K562 (cell line): ENCODE measurements around the gene TPCN1. TPM values are rescaled to one million over a fixed set of nuclear protein-coding genes. Genes with fewer than 3 reads are reported as not detected.
A peak's percentile ranks its signal among the peaks of the same experiment; 100 is the strongest.

Experiments used
- ARID2 ChIP-seq: fragments of 450-650 bp; IDR thresholded peaks from 2 replicates; pipeline ENCODE4 v1.6.1; 2017; ENCODE audit warnings: antibody characterized with exemption, mild to moderate bottlenecking
- ARID3B ChIP-seq: fragments of 250-450 bp; sonication (Bioruptor Pico); IDR thresholded peaks from 2 replicates; pipeline ENCODE4 v1.4.0; 2020; ENCODE audit warnings: borderline replicate concordance
- CBX2 ChIP-seq: fragments of 200-600 bp; sonication (generic); IDR thresholded peaks from one replicate; pipeline ENCODE4 v1.6.1; 2012; ENCODE audit warnings: mild to moderate bottlenecking, low read length, inconsistent platforms; ENCODE audit not compliant: insufficient read depth, poor library complexity, severe bottlenecking
- CBX5 ChIP-seq: IDR thresholded peaks from 2 replicates; pipeline ENCODE4 v1.6.1; 2014; ENCODE audit warnings: low read depth, borderline replicate concordance
- CREBBP ChIP-seq: IDR thresholded peaks from one replicate; pipeline ENCODE4 v1.6.1; 2012; ENCODE audit warnings: low read depth, mild to moderate bottlenecking, control low read depth, inconsistent platforms, low read length
- FOXA1 ChIP-seq: fragments of 450-650 bp; IDR thresholded peaks from 2 replicates; pipeline ENCODE4 v1.6.1; 2016; ENCODE audit warnings: mild to moderate bottlenecking, borderline replicate concordance
- FOXM1 ChIP-seq, 2 experiments: fragments of 450-650 bp in 1 of 2; sonication (generic) in 1 of 2; formaldehyde crosslinking in 1 of 2; IDR thresholded peaks; 2 replicates each; pipeline versions ENCODE4 v1.6.1 to v1.9.0; 2017 to 2022; ENCODE audit warnings: low read depth in 2 of 2, mild to moderate bottlenecking in 2 of 2, missing genetic modification reagents in 1 of 2, moderate library complexity in 1 of 2
- HMG20B ChIP-seq: fragments of 250-450 bp; sonication (Bioruptor Pico); IDR thresholded peaks from 2 replicates; pipeline ENCODE4 v1.5.0; 2021; ENCODE audit warnings: mild to moderate bottlenecking
- ILK ChIP-seq: fragments of 450-650 bp; IDR thresholded peaks from 2 replicates; pipeline ENCODE4 v1.6.1; 2016; ENCODE audit warnings: missing genetic modification characterization, low read depth, mild to moderate bottlenecking, missing compliant biosample characterization, moderate library complexity, borderline replicate concordance
- MYNN ChIP-seq, 2 experiments: sonication (generic); formaldehyde crosslinking in 1 of 2; IDR thresholded peaks; 2 replicates each; pipeline versions ENCODE4 v1.5.0 to v1.6.1; 2016 to 2020; ENCODE audit warnings: antibody characterized with exemption in 1 of 2, missing genetic modification reagents in 1 of 2
- RAD21 ChIP-seq, 2 experiments: fragments of 250-450 bp in 1 of 2; fragments of 450-650 bp in 1 of 2; sonication (Bioruptor Pico) in 1 of 2; formaldehyde crosslinking in 1 of 2; IDR thresholded peaks in 1 of 2; conservative IDR thresholded peaks in 1 of 2; 2 replicates each; pipeline versions ENCODE4 v1.4.0 to v1.8.0; 2020 to 2022; ENCODE audit warnings: mild to moderate bottlenecking in 2 of 2, moderate library complexity in 1 of 2
- SREBF2 ChIP-seq: sonication (generic); formaldehyde crosslinking; IDR thresholded peaks from 2 replicates; pipeline ENCODE4 v1.4.0; 2020; ENCODE audit warnings: mild to moderate bottlenecking, missing genetic modification reagents
- SRSF1 ChIP-seq: fragments of 200-400 bp; formaldehyde crosslinking; IDR thresholded peaks from 2 replicates; pipeline ENCODE4 v1.6.1; 2017; ENCODE audit warnings: mild to moderate bottlenecking, low read depth, low read length, moderate library complexity
- ZBTB43 ChIP-seq: sonication (generic); formaldehyde crosslinking; IDR thresholded peaks from 2 replicates; pipeline ENCODE4 v1.8.0; 2023; ENCODE audit warnings: mild to moderate bottlenecking, missing genetic modification reagents
- ZNF133 ChIP-seq: fragments of 250-450 bp; sonication (Bioruptor Pico); IDR thresholded peaks from 2 replicates; pipeline ENCODE4 v1.4.0; 2020; ENCODE audit warnings: mild to moderate bottlenecking
- ZNF282 ChIP-seq: sonication (generic); formaldehyde crosslinking; IDR thresholded peaks from 2 replicates; pipeline ENCODE4 v1.8.1; 2023; ENCODE audit warnings: missing genetic modification reagents
- ZNF384 ChIP-seq: IDR thresholded peaks from 2 replicates; pipeline ENCODE4 v1.6.1; 2012; ENCODE audit warnings: low read depth, low read length, improper control_type of control experiment
- ZNF668 ChIP-seq: fragments of 250-450 bp; sonication (Bioruptor Pico); IDR thresholded peaks from 2 replicates; pipeline ENCODE4 v1.8.0; 2022; ENCODE audit warnings: mild to moderate bottlenecking, inconsistent platforms
- polyA plus RNA-seq, 8 experiments: library from polyadenylated mRNA; depleted of rRNA in 4 of 8; stranded (reverse) in 5 of 8; unstranded in 3 of 8; fragments of >200 nt; fragmentation: Nextera tagmentation in 2 of 8; fragmentation: Illumina TruSeq in 1 of 8; extraction: Ambion mirVana in 2 of 8; extraction: Trizol in 1 of 8; gene quantifications; 2 replicates each; pipeline versions ENCODE4 v1.2.1 to v1.2.3, GENCODE V29; 2011 to 2014; ENCODE audit warnings: inconsistent platforms in 1 of 8, missing spikeins in 1 of 8
- total RNA-seq, 7 experiments: library from RNA; depleted of rRNA in 6 of 7; stranded (reverse); fragments of >200 nt in 6 of 7; fragmentation: Illumina TruSeq in 2 of 7; extraction: Trizol in 2 of 7; gene quantifications; 2 replicates each; pipeline versions ENCODE4 v1.2.1 to v1.2.3, GENCODE V29; 2011 to 2021; ENCODE audit warnings: low replicate concordance in 1 of 7
- TF ChIP-seq, protein P1 (sequence below), 2 experiments: fragments of 450-650 bp in 1 of 2; sonication (generic) in 1 of 2; formaldehyde crosslinking in 1 of 2; IDR thresholded peaks in 1 of 2; conservative IDR thresholded peaks in 1 of 2; 2 replicates each; pipeline versions ENCODE4 v1.6.1 to v1.8.1; 2016 to 2023; ENCODE audit warnings: mild to moderate bottlenecking in 2 of 2, moderate library complexity in 2 of 2, inconsistent platforms in 1 of 2, missing genetic modification reagents in 1 of 2
- TF ChIP-seq, protein P2 (sequence below), 2 experiments: fragments of 150-350 bp in 1 of 2; IDR thresholded peaks; 2 replicates each; pipeline ENCODE4 v1.6.1; 2012 to 2016; ENCODE audit warnings: low read depth in 2 of 2, low read length in 2 of 2, mild to moderate bottlenecking in 1 of 2, moderate library complexity in 1 of 2

The TPCN1 gene
- total and polyA plus RNA-seq, 9 of the 15 experiments (the other 6 are each of a cell fraction or from before 2014, with no cell fraction given) = 0.80 to 23.8 (median 7.4) TPM

DNA sequence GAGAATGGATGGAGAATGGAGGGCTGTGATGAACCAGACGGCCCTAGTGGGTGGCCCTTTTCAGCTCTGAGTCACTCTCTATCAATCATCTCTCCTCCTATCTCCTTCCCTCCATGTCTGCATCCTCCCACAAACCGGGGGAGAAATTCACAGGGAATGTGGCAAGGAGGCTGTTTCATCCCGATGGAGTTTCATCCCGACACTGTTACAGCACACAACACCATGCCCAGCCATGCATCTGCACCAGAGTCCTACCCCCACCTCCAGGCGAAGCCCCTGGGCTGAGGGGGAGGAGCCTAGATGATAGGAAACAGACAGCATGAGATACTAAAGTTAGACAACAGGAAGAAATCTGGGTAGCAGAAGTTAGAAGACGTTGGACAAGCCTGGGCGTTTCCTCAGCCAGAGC lies 92.9 kb downstream of the TPCN1 start (continued):
- TF ChIP-seq, protein P1, sequence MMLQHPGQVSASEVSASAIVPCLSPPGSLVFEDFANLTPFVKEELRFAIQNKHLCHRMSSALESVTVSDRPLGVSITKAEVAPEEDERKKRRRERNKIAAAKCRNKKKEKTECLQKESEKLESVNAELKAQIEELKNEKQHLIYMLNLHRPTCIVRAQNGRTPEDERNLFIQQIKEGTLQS (IDR thresholded peaks at IDR 0.05) = peak; percentile 79
- TF ChIP-seq, protein P1 (CRISPR knock-in tag; conservative IDR thresholded peaks at IDR 0.05) = no peak
- TF ChIP-seq FOXM1 (IDR thresholded peaks at IDR 0.05; ENCODE audit: low read depth) = no peak
- no peak for TF ChIP-seq FOXM1 (CRISPR knock-in tag; IDR thresholded peaks at IDR 0.05; ENCODE audit: low read depth)
- no peak for TF ChIP-seq ZNF384
- no peak for TF ChIP-seq ZNF133 (CRISPR knock-in tag)
- TF ChIP-seq SREBF2 (CRISPR knock-in tag) = no peak
- no peak for TF ChIP-seq HMG20B (CRISPR knock-in tag)
- no peak for TF ChIP-seq ZNF282
- TF ChIP-seq ILK (tag) = no peak
- no peak for TF ChIP-seq ARID3B (CRISPR knock-in tag)
- TF ChIP-seq, protein P2, sequence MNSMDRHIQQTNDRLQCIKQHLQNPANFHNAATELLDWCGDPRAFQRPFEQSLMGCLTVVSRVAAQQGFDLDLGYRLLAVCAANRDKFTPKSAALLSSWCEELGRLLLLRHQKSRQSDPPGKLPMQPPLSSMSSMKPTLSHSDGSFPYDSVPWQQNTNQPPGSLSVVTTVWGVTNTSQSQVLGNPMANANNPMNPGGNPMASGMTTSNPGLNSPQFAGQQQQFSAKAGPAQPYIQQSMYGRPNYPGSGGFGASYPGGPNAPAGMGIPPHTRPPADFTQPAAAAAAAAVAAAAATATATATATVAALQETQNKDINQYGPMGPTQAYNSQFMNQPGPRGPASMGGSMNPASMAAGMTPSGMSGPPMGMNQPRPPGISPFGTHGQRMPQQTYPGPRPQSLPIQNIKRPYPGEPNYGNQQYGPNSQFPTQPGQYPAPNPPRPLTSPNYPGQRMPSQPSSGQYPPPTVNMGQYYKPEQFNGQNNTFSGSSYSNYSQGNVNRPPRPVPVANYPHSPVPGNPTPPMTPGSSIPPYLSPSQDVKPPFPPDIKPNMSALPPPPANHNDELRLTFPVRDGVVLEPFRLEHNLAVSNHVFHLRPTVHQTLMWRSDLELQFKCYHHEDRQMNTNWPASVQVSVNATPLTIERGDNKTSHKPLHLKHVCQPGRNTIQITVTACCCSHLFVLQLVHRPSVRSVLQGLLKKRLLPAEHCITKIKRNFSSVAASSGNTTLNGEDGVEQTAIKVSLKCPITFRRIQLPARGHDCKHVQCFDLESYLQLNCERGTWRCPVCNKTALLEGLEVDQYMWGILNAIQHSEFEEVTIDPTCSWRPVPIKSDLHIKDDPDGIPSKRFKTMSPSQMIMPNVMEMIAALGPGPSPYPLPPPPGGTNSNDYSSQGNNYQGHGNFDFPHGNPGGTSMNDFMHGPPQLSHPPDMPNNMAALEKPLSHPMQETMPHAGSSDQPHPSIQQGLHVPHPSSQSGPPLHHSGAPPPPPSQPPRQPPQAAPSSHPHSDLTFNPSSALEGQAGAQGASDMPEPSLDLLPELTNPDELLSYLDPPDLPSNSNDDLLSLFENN (IDR thresholded peaks at IDR 0.05; ENCODE audit: low read depth in 2 of 2, low read length in 2 of 2) = no peak
- TF ChIP-seq CREBBP = no peak
- no peak for TF ChIP-seq FOXA1
- TF ChIP-seq RAD21 (CRISPR knock-in tag; conservative IDR thresholded peaks at IDR 0.05 in 1 of 2, IDR thresholded peaks at IDR 0.05 in 1 of 2) = peak in 1 of 2 experiments; percentile 21; a peak in 2 of 4 replicates
- TF ChIP-seq SRSF1 = no peak
- TF ChIP-seq CBX5 = no peak
- no peak for TF ChIP-seq CBX2
- no peak for TF ChIP-seq ZNF668 (CRISPR knock-in tag)
- no peak for TF ChIP-seq ARID2
- TF ChIP-seq MYNN (IDR thresholded peaks at IDR 0.05) = no peak
- TF ChIP-seq MYNN (CRISPR knock-in tag; IDR thresholded peaks at IDR 0.05) = no peak
- TF ChIP-seq ZBTB43 (CRISPR knock-in tag) = no peak
